Adipocyte (in vitro differentiated cells): ENCODE data around the gene BBS12.
"Not testable (repeated sequence)": the region's sequence is repeated elsewhere in the genome, so short reads cannot be mapped to it uniquely, and the experiment has no call there.

Experiments used
- DNase-seq: peaks from one replicate; pipeline ENCODE4 v3.0.0-alpha.2; 2015; ENCODE audit warnings: low read depth
- H3K27me3 ChIP-seq: replicated peaks from 2 replicates; pipeline ENCODE4 v1.7.0; 2013; ENCODE audit warnings: mild to moderate bottlenecking, low read length, moderate library complexity; ENCODE audit not compliant: control insufficient read depth, insufficient read depth
- H3K36me3 ChIP-seq: 2 replicates; pipeline ENCODE4 v1.7.0; 2013; ENCODE audit warnings: low read length, mild to moderate bottlenecking, moderate library complexity; ENCODE audit not compliant: control insufficient read depth, insufficient read depth, severe bottlenecking
- H3K4me1 ChIP-seq: 2 replicates; pipeline ENCODE4 v1.7.0; 2013; ENCODE audit warnings: mild to moderate bottlenecking, low read length, moderate library complexity; ENCODE audit not compliant: control insufficient read depth, insufficient read depth
- H3K4me3 ChIP-seq: 2 replicates; pipeline ENCODE4 v1.7.0; 2013; ENCODE audit warnings: mild to moderate bottlenecking, low read length, moderate library complexity
- H3K9ac ChIP-seq: 2 replicates; pipeline ENCODE4 v1.7.0; 2013; ENCODE audit warnings: mild to moderate bottlenecking, low read length, moderate library complexity
- H3K9me3 ChIP-seq: 2 replicates; pipeline ENCODE4 v1.7.0; 2013; ENCODE audit warnings: mild to moderate bottlenecking, low read length, moderate library complexity; ENCODE audit not compliant: control insufficient read depth

Gene BBS12

DNA sequence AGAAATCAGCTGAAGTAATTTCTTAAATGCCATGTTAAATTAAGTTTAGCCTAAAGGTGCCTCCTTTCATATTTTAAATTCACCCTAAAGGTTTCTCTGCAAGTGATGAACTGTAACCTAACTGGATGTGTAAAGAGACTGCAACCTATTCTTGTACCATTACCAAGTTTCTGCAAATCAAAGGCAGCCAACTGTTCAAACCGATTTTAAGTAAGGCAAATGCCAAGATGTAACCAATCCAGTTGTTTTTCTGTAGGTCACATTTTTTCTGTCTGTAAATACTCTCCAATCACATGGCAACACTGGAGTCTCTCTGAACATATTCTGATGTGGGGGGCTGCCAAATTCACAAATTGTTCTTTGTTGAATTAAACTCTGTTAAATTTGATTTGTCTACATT, 51.8 kb downstream of the BBS12 start:
- Histone ChIP-seq H3K36me3 (no peaks in the 10 kb centered on the region), H3K4me1 (peaks cover 35% of the 10 kb centered on the region), H3K9ac (peak overlapping the region; percentile 77), H3K9me3 (no peaks in the 10 kb centered on the region), H3K27me3 (no peaks in the 10 kb centered on the region), H3K4me3 (peak overlapping the region; percentile 31)
- no peak for DNase-seq

DNA sequence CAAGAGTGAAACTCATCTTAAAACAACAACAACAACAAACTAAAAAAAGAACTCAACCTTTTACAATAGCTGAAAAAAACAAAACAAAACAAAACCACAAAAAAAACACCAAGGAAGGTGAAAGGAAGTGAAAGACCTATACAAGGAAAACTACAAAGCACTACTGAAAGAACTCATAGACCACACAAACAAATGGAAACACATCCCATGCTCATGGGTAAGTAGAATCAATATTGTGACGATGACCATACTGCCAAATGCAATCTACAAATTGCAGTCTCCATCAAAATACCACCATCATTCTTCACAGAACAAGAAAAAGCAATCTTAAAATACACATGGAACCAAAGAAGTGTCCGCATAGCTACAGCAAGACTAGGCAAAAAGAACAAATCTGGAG, 52.6 kb downstream of the BBS12 start:
- Histone ChIP-seq H3K4me3 (no peak overlapping the region), H3K36me3 (no peaks in the 10 kb centered on the region), H3K27me3 (no peaks in the 10 kb centered on the region), H3K9me3 (no peaks in the 10 kb centered on the region), H3K9ac (no peak overlapping the region), H3K4me1 (peaks cover 35% of the 10 kb centered on the region)
- DNase-seq = no peak

DNA sequence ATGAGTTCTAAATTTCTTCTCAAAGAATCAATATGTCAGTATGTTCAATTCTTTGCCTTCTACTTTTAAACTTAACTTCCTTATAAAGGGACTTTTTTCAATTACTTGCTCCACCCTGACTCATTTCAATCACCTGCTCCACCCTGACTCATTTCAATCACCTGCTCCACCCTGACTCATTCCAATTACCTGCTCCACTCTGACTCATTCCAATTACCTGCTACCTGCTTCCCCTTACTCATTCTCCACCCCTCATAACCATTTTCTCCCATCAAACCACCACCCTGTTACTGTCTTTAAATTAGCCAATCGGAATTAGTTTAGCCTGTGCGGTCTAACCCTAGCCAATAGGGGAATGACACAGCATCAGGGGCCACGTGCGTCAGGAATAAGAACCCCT, 53.8 kb downstream of the BBS12 start:
- not testable (repeated sequence) for H3K9ac ChIP-seq, H3K9me3 ChIP-seq, H3K27me3 ChIP-seq, DNase-seq, H3K36me3 ChIP-seq, H3K4me3 ChIP-seq
- peaks cover 35% of the 10 kb centered on the region for H3K4me1 ChIP-seq

DNA sequence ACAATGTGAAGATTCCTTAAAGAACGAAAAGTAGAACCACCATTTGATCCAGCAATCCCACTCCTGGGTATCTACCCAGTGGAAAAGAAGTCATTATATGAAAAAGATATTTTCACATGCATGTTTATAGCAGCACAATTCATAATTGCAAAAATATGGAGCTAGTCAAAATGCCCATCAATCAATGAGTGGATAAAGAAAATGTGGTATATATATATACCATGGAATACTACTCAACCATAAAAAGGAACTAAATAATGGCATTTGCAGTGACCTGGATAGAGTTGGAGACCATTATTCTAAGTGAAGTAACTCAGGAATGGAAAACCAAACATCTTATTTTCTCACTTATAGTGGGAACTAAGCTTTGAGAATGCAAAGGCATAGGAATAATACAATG, 54.4 kb downstream of the BBS12 start:
- peaks cover 35% of the 10 kb centered on the region for H3K4me1 ChIP-seq
- DNase-seq, H3K27me3 ChIP-seq, H3K4me3 ChIP-seq, H3K9ac ChIP-seq, H3K9me3 ChIP-seq, H3K36me3 ChIP-seq: not testable (repeated sequence)

DNA sequence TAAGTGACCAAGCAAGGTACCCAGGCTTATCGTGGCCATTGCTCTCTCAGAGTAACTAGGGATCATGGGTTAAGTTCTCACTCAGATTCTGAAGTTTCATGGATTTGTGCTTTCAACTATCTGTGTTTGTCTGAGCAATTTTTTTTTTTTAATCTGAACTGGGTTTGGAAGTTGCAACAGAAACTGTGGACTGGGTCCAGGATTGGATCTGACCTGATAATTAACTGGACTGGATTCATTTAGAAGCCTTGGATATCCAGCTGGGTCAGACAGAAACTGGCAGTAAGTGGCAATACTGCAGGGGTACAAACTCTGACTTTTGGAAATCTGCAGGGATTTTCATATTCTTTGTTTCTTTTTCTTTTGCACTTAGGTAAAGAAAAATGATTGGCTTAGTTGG, 55.4 kb downstream of the BBS12 start:
- H3K36me3 ChIP-seq = no peaks in the 10 kb centered on the region
- peak; percentile 29 for DNase-seq
- no peaks in the 10 kb centered on the region for H3K27me3 ChIP-seq
- no peaks in the 10 kb centered on the region for H3K9me3 ChIP-seq
- H3K4me1 ChIP-seq = peaks cover 30% of the 10 kb centered on the region
- no peak overlapping the region for H3K4me3 ChIP-seq
- peak overlapping the region; percentile 15 for H3K9ac ChIP-seq

GRCh38 chr4:122788935-122789334, 56.4 kb downstream of the BBS12 start:
- no peak overlapping the region for H3K4me3 ChIP-seq
- DNase-seq = no peak
- no peaks in the 10 kb centered on the region for H3K36me3 ChIP-seq
- no peaks in the 10 kb centered on the region for H3K27me3 ChIP-seq
- H3K4me1 ChIP-seq = peaks cover 28% of the 10 kb centered on the region
- no peak overlapping the region for H3K9ac ChIP-seq
- no peaks in the 10 kb centered on the region for H3K9me3 ChIP-seq

- peak; percentile 47 for DNase-seq
- no peaks in the 10 kb centered on the region for H3K27me3 ChIP-seq
- no peaks in the 10 kb centered on the region for H3K9me3 ChIP-seq
- H3K4me1 ChIP-seq = peaks cover 39% of the 10 kb centered on the region
- H3K36me3 ChIP-seq = no peaks in the 10 kb centered on the region
- H3K4me3 ChIP-seq = no peak overlapping the region
- H3K9ac ChIP-seq = no peak overlapping the region
These were observed 61.3 kb downstream of the BBS12 start for GRCh38 chr4:122793811-122794210.
